PC-9 (cell line): ENCODE results near the gene TTC5. TPM values are rescaled to one million over a fixed set of nuclear protein-coding genes. Genes with fewer than 3 reads are reported as not detected.

Source experiments
- BruUV-seq: library from RNA; stranded (reverse); fragments of 400-500 nt; replicated peaks from 2 replicates; lab custom pipeline; 2021; lab: Mats Ljungman, UMichigan
- CTCF ChIA-PET: fragments of 300-600 bp; sonication (Branson Sonifier 250); formaldehyde crosslinking; loops from one replicate; lab custom pipeline; 2022; ENCODE audit warnings: antibody characterized with exemption; lab: Charles Lee
- POLR2A ChIA-PET: fragments of 300-600 bp; sonication (Branson Sonifier 250); formaldehyde crosslinking; loops from one replicate; lab custom pipeline; 2022; ENCODE audit warnings: antibody characterized with exemption; ENCODE audit not compliant: unreplicated experiment; lab: Charles Lee
- DNase-seq, 2 experiments: peaks; one replicate each; pipeline versions ENCODE4 v3.0.0 to v3.0.0-alpha.2; 2015 to 2022; ENCODE audit warnings: mixed read lengths in 1 of 2
- H2AFZ ChIP-seq: fragments of 200-600 bp; sonication (generic); 2 replicates; pipeline ENCODE4 v1.8.1; 2017; ENCODE audit warnings: antibody characterized with exemption
- H3F3A ChIP-seq: fragments of 200-600 bp; sonication (generic); 2 replicates; pipeline ENCODE4 v1.8.1; 2017; ENCODE audit warnings: antibody characterized with exemption, mild to moderate bottlenecking, low read depth; ENCODE audit not compliant: insufficient read depth
- H3K27ac ChIP-seq: fragments of 200-600 bp; sonication (generic); 2 replicates; pipeline ENCODE4 v1.6.1; 2016; ENCODE audit warnings: mixed run types
- H3K27me3 ChIP-seq: fragments of 200-600 bp; sonication (generic); 2 replicates; pipeline ENCODE4 v1.6.1; 2016; ENCODE audit warnings: low read depth, mixed run types; ENCODE audit not compliant: insufficient read depth
- H3K36me3 ChIP-seq: fragments of 200-600 bp; sonication (generic); 2 replicates; pipeline ENCODE4 v1.6.1; 2016; ENCODE audit warnings: low read depth, mixed run types
- H3K4me1 ChIP-seq: fragments of 200-600 bp; sonication (generic); replicated peaks from 2 replicates; pipeline ENCODE4 v1.6.1; 2016; ENCODE audit warnings: mixed run types; ENCODE audit not compliant: insufficient read depth
- H3K4me2 ChIP-seq: fragments of 200-600 bp; sonication (generic); 2 replicates; pipeline ENCODE4 v1.6.1; 2017; ENCODE audit warnings: mixed run types
- H3K4me3 ChIP-seq: fragments of 200-600 bp; sonication (generic); 2 replicates; pipeline ENCODE4 v1.6.1; 2016; ENCODE audit warnings: mixed run types
- H3K79me2 ChIP-seq: fragments of 200-600 bp; sonication (generic); 2 replicates; pipeline ENCODE4 v1.6.1; 2017; ENCODE audit warnings: low read depth, mixed run types
- H3K9me2 ChIP-seq: fragments of 200-600 bp; sonication (generic); 2 replicates; pipeline ENCODE4 v1.8.1; 2017; ENCODE audit warnings: mild to moderate bottlenecking; ENCODE audit not compliant: insufficient read depth
- H3K9me3 ChIP-seq: fragments of 200-600 bp; sonication (generic); 2 replicates; pipeline ENCODE4 v1.8.1; 2016; ENCODE audit warnings: low read depth; ENCODE audit not compliant: insufficient read depth
- H4K20me1 ChIP-seq: fragments of 200-600 bp; sonication (generic); 2 replicates; pipeline ENCODE4 v1.8.1; 2017; ENCODE audit not compliant: insufficient read depth
- CTCF ChIP-seq: fragments of 200-600 bp; sonication (generic); conservative IDR thresholded peaks from 2 replicates; pipeline ENCODE4 v1.6.1; 2017; ENCODE audit warnings: mixed run types, antibody characterized with exemption, mild to moderate bottlenecking, moderate library complexity
- EZH2 ChIP-seq: fragments of 200-600 bp; sonication (generic); IDR thresholded peaks from 2 replicates; pipeline ENCODE4 v1.8.0; 2017; ENCODE audit warnings: antibody characterized with exemption, low read depth
- intact Hi-C: fragments of 100-400 bp; cut with micrococcal nuclease; formaldehyde crosslinking; loops from one replicate; pipeline ENCODE4 v1.10.0; 2022; ENCODE audit not compliant: unreplicated experiment
- total RNA-seq: library from RNA; stranded (reverse); gene quantifications from 2 replicates; pipeline ENCODE4 v1.2.3, GENCODE V29; 2021

TTC5 gene
- total RNA-seq, 1 experiment from 2014 or later, result 12.6 TPM

- intact Hi-C loops, result loop anchor here (5.0 kb wide), 1 partner anchor 84 kb away; the partner anchor contains the start of gene TEP1
- H2AFZ ChIP-seq, result no peak overlapping the region
- peaks cover 51% of the 10 kb centered on the region for H3K79me2 ChIP-seq
- no peak for DNase-seq
- no peak overlapping the region for H3K4me2 ChIP-seq
- peaks cover 12% of the 10 kb centered on the region; the same call in 1 of the 2 replicates for H3K4me1 ChIP-seq
- TF ChIP-seq EZH2, result no peak
- no peak for TF ChIP-seq CTCF
- POLR2A ChIA-PET, result interaction anchor here (0.6 kb wide), 1 partner anchor 13 kb away, joined by 13 read pairs; no protein-coding TSS in a partner anchor
- no peaks in the 10 kb centered on the region for H3K36me3 ChIP-seq
- CTCF ChIA-PET, result interaction anchor here (0.5 to 1.7 kb wide), 3 partner anchors 13 to 65 kb away, joined by 3 to 8 read pairs (median 3); partner anchors contain the start of gene PARP2
- H3K9me3 ChIP-seq, result no peaks in the 10 kb centered on the region
- peaks cover 12% of the 10 kb centered on the region; the same call in 1 of the 2 replicates for H3F3A ChIP-seq
- no TSS peak for BruUV-seq
- H3K27ac ChIP-seq, result no peak overlapping the region
- H3K9me2 ChIP-seq, result no peaks in the 10 kb centered on the region
- H3K4me3 ChIP-seq, result no peak overlapping the region
- no peaks in the 10 kb centered on the region for H3K27me3 ChIP-seq
- H4K20me1 ChIP-seq, result peaks cover 7% of the 10 kb centered on the region; the same call in 1 of the 2 replicates
Measured at GRCh38 chr14:20328705-20329104, 23.0 kb upstream of the TTC5 start.

- peaks cover 12% of the 10 kb centered on the region; the same call in 1 of the 2 replicates for H3F3A ChIP-seq
- no peak overlapping the region for H3K4me2 ChIP-seq
- peaks cover 7% of the 10 kb centered on the region; the same call in 1 of the 2 replicates for H4K20me1 ChIP-seq
- H2AFZ ChIP-seq, result no peak overlapping the region
- no peak for DNase-seq
- H3K4me1 ChIP-seq, result peaks cover 8% of the 10 kb centered on the region; the same call in 1 of the 2 replicates
- no peak overlapping the region for H3K27ac ChIP-seq
- peaks cover 43% of the 10 kb centered on the region for H3K79me2 ChIP-seq
- no peaks in the 10 kb centered on the region for H3K27me3 ChIP-seq
- TF ChIP-seq EZH2, result no peak
- peak; percentile 71 for TF ChIP-seq CTCF
- intact Hi-C loops, result loop anchor here (1.0 to 5.0 kb wide), 3 partner anchors 85 to 358 kb away; partner anchors contain the start of genes RNASE4 and TEP1
- no peaks in the 10 kb centered on the region for H3K9me2 ChIP-seq
- no peaks in the 10 kb centered on the region for H3K9me3 ChIP-seq
- CTCF ChIA-PET, result interaction anchor here (1.7 kb wide), 1 partner anchor 16 kb away, joined by 8 read pairs; the partner anchor contains the start of gene PARP2
- BruUV-seq, result no TSS peak
- 0 out of 2 replicates have a peak, but pooled peaks cover 6% of the 10 kb centered on the region for H3K36me3 ChIP-seq
- no peak overlapping the region for H3K4me3 ChIP-seq
- POLR2A ChIA-PET, result interaction anchor here (0.7 kb wide), 1 partner anchor 134 kb away, joined by 5 read pairs; the partner anchor contains the start of gene PIP4P1
Measured at GRCh38 chr14:20327005-20327869, 21.5 kb upstream of the TTC5 start.

GRCh38 chr14:20317720-20318119 is 12.0 kb upstream of the TTC5 start:
- POLR2A ChIA-PET, result no interaction called here
- Histone ChIP-seq H3F3A (no peaks in the 10 kb centered on the region), H2AFZ (no peak overlapping the region), H3K27me3 (no peaks in the 10 kb centered on the region), H3K27ac (no peak overlapping the region), H3K79me2 (no peaks in the 10 kb centered on the region), H4K20me1 (no peaks in the 10 kb centered on the region; the same call in none of the 2 replicates), H3K4me3 (no peak overlapping the region), H3K4me2 (no peak overlapping the region), H3K4me1 (no peaks in the 10 kb centered on the region), H3K9me2 (no peaks in the 10 kb centered on the region), H3K36me3 (no peaks in the 10 kb centered on the region; the same call in 1 of the 2 replicates), H3K9me3 (no peaks in the 10 kb centered on the region)
- intact Hi-C loops, result no loop called here
- no TSS peak for BruUV-seq
- DNase-seq, result no peak
- CTCF ChIA-PET, result interaction anchor here (0.6 kb wide), 1 partner anchor 355 kb away, joined by 3 read pairs; no protein-coding TSS in a partner anchor
- TF ChIP-seq EZH2, result no peak
- TF ChIP-seq CTCF, result no peak
